ES-I3 (cell line): ENCODE results near the gene FAM47E.

ENCODE experiments used
- H3K36me3 ChIP-seq: 2 replicates; pipeline ENCODE4 v1.6.1; 2013; ENCODE audit warnings: mild to moderate bottlenecking, low read length, control low read depth, moderate library complexity; ENCODE audit not compliant: insufficient read depth
- H3K4me1 ChIP-seq: 2 replicates; pipeline ENCODE4 v1.6.1; 2013; ENCODE audit warnings: mild to moderate bottlenecking, control low read depth, low read length; ENCODE audit not compliant: insufficient read depth
- H3K9ac ChIP-seq: 2 replicates; pipeline ENCODE4 v1.6.1; 2013; ENCODE audit warnings: low read depth, mild to moderate bottlenecking, low read length, moderate library complexity
- H3K9me3 ChIP-seq: 2 replicates; pipeline ENCODE4 v1.6.1; 2013; ENCODE audit warnings: mild to moderate bottlenecking, low read length, moderate library complexity; ENCODE audit not compliant: control insufficient read depth, insufficient read depth

The FAM47E gene

GRCh38 chr4:76251441-76252270 is at the start of gene FAM47E:
FAM47E (plus strand) TSS chr4:76251721; CDS start chr4:76251747, 26 bp downstream.
- no peaks in the 10 kb centered on the region for H3K9me3 ChIP-seq
- peak within 1 kb of the TSS; percentile 63 for H3K9ac ChIP-seq
- no peaks in the 10 kb centered on the region for H3K36me3 ChIP-seq
- no peaks in the 10 kb centered on the region for H3K4me1 ChIP-seq

- Histone ChIP-seq H3K9ac (no peak overlapping the region), H3K9me3 (no peaks in the 10 kb centered on the region), H3K36me3 (no peaks in the 10 kb centered on the region), H3K4me1 (peaks cover 14% of the 10 kb centered on the region)
Measured at GRCh38 chr4:76203541-76203940, 48.0 kb upstream of the FAM47E start.

GRCh38 chr4:76204936-76205335 is 46.6 kb upstream of the FAM47E start:
- Histone ChIP-seq H3K9me3 (no peaks in the 10 kb centered on the region), H3K4me1 (peaks cover 13% of the 10 kb centered on the region), H3K9ac (no peak overlapping the region), H3K36me3 (no peaks in the 10 kb centered on the region)

- no peak overlapping the region for H3K9ac ChIP-seq
Measured at GRCh38 chr4:76205476-76205875, 46.0 kb upstream of the FAM47E start.

GRCh38 chr4:76206222-76206942 is 45.1 kb upstream of the FAM47E start:
- H3K9ac ChIP-seq = no peak overlapping the region
- H3K9me3 ChIP-seq = no peaks in the 10 kb centered on the region
- no peaks in the 10 kb centered on the region for H3K36me3 ChIP-seq
- peaks cover 7% of the 10 kb centered on the region for H3K4me1 ChIP-seq

More at GRCh38 chr4:76205476-76205875, 46.0 kb upstream of the FAM47E start:
- Histone ChIP-seq H3K36me3 (no peaks in the 10 kb centered on the region), H3K4me1 (peaks cover 12% of the 10 kb centered on the region), H3K9me3 (no peaks in the 10 kb centered on the region)

- Histone ChIP-seq H3K36me3 (no peaks in the 10 kb centered on the region), H3K9ac (no peak overlapping the region), H3K4me1 (peaks cover 7% of the 10 kb centered on the region), H3K9me3 (no peaks in the 10 kb centered on the region)
Measured at GRCh38 chr4:76207549-76207948, 44.0 kb upstream of the FAM47E start.

GRCh38 chr4:76208005-76208765 is 43.3 kb upstream of the FAM47E start:
- Histone ChIP-seq H3K9ac (no peak overlapping the region), H3K36me3 (no peaks in the 10 kb centered on the region), H3K9me3 (no peaks in the 10 kb centered on the region), H3K4me1 (peaks cover 7% of the 10 kb centered on the region)

GRCh38 chr4:76209881-76210280 is 41.6 kb upstream of the FAM47E start:
- H3K4me1 ChIP-seq = peaks cover 7% of the 10 kb centered on the region
- no peaks in the 10 kb centered on the region for H3K36me3 ChIP-seq
- H3K9ac ChIP-seq = no peak overlapping the region
- H3K9me3 ChIP-seq = no peaks in the 10 kb centered on the region

- H3K9me3 ChIP-seq = no peaks in the 10 kb centered on the region
- H3K4me1 ChIP-seq = peaks cover 7% of the 10 kb centered on the region
- no peaks in the 10 kb centered on the region for H3K36me3 ChIP-seq
- no peak overlapping the region for H3K9ac ChIP-seq
Measured at GRCh38 chr4:76210452-76210851, 41.1 kb upstream of the FAM47E start.

GRCh38 chr4:76211769-76212708 is 39.5 kb upstream of the FAM47E start:
- Histone ChIP-seq H3K9ac (peak overlapping the region; percentile 71; the same call in 1 of the 2 replicates), H3K4me1 (peaks cover 7% of the 10 kb centered on the region), H3K9me3 (no peaks in the 10 kb centered on the region), H3K36me3 (no peaks in the 10 kb centered on the region)

GRCh38 chr4:76212851-76213414 is 38.6 kb upstream of the FAM47E start:
- Histone ChIP-seq H3K4me1 (peaks cover 7% of the 10 kb centered on the region), H3K36me3 (no peaks in the 10 kb centered on the region)

GRCh38 chr4:76213415-76214176 is 37.9 kb upstream of the FAM47E start, which contains the start of gene SCARB2:
SCARB2 (minus strand) TSS chr4:76213824; CDS start chr4:76213543, 281 bp downstream.
- peaks cover 2% of the 10 kb centered on the region; the same call in 1 of the 2 replicates for H3K4me1 ChIP-seq
- no peaks in the 10 kb centered on the region for H3K9me3 ChIP-seq
- H3K36me3 ChIP-seq = no peaks in the 10 kb centered on the region
- peak within 1 kb of the TSS; percentile 71 for H3K9ac ChIP-seq

More at GRCh38 chr4:76212851-76213414, 38.6 kb upstream of the FAM47E start:
- H3K9ac ChIP-seq = peak overlapping the region; percentile 71
- H3K9me3 ChIP-seq = no peaks in the 10 kb centered on the region
